H1 (cell line): ENCODE data around the gene STIM1.

ENCODE experiments used
- BRCA1 ChIP-seq: IDR thresholded peaks from 2 replicates; pipeline ENCODE4 v1.6.1; 2012; ENCODE audit warnings: low read depth, low read length, improper control_type of control experiment
- EP300 ChIP-seq, 2 experiments: IDR thresholded peaks; 1 replicate in 1 of 2; 2 replicates in 1 of 2; pipeline ENCODE4 v1.6.1; 2011 to 2012; ENCODE audit warnings: low read depth in 2 of 2, low read length in 2 of 2, mild to moderate bottlenecking in 2 of 2, borderline replicate concordance in 1 of 2, inconsistent platforms in 1 of 2, moderate library complexity in 1 of 2
- GABPA ChIP-seq: IDR thresholded peaks from 2 replicates; pipeline ENCODE4 v1.6.1; 2011; ENCODE audit warnings: mild to moderate bottlenecking, low read length, moderate library complexity, borderline replicate concordance; ENCODE audit not compliant: insufficient read depth
- JUN ChIP-seq: IDR thresholded peaks from 2 replicates; pipeline ENCODE4 v1.6.1; 2011; ENCODE audit warnings: low read depth, mild to moderate bottlenecking, improper control_type of control experiment, low read length
- KDM5A ChIP-seq: fragments of 200-600 bp; IDR thresholded peaks from 2 replicates; pipeline ENCODE4 v1.7.1; 2012; ENCODE audit warnings: mild to moderate bottlenecking, low read length, inconsistent platforms, mixed read lengths
- PHF8 ChIP-seq: fragments of 200-600 bp; sonication (generic); conservative IDR thresholded peaks from 2 replicates; pipeline ENCODE4 v1.7.1; 2012; ENCODE audit warnings: low read depth, mild to moderate bottlenecking, inconsistent platforms, low read length, moderate library complexity
- SIN3A ChIP-seq, 2 experiments: IDR thresholded peaks in 1 of 2; conservative IDR thresholded peaks in 1 of 2; 2 replicates each; pipeline ENCODE4 v1.6.1; 2011 to 2012; ENCODE audit warnings: low read length in 2 of 2, improper control_type of control experiment in 1 of 2, low read depth in 1 of 2, mild to moderate bottlenecking in 1 of 2
- TEAD4 ChIP-seq: IDR thresholded peaks from 2 replicates; pipeline ENCODE4 v1.6.1; 2012; ENCODE audit warnings: low read depth, low read length, inconsistent platforms, mixed read lengths
- TF ChIP-seq, protein P1 (sequence below): IDR thresholded peaks from 2 replicates; pipeline ENCODE4 v1.6.1; 2012; ENCODE audit warnings: inconsistent platforms
- TF ChIP-seq, protein P2 (sequence below), 3 experiments: IDR thresholded peaks; 1 replicate in 2 of 3; 2 replicates in 1 of 3; pipeline versions ENCODE4 v1.5.1 to v1.6.1; 2011; ENCODE audit warnings: low read length in 3 of 3, mild to moderate bottlenecking in 3 of 3, inconsistent platforms in 2 of 3, low read depth in 1 of 3, moderate library complexity in 1 of 3; ENCODE audit not compliant: insufficient read depth in 1 of 3; ENCODE audit errors: control extremely low read depth in 1 of 3

GRCh38 chr11:3926458-3927095 lies 71.1 kb downstream of the STIM1 start:
- TF ChIP-seq JUN (no peak), KDM5A (no peak), PHF8 (no peak), TEAD4 (no peak), BRCA1 (no peak), GABPA (no peak), EP300 (IDR thresholded peaks at IDR 0.05; ENCODE audit: borderline replicate concordance in 1 of 2, low read depth in 2 of 2, low read length in 2 of 2) (no peak), SIN3A (conservative IDR thresholded peaks at IDR 0.05 in 1 of 2, IDR thresholded peaks at IDR 0.05 in 1 of 2; ENCODE audit: low read depth in 1 of 2, low read length in 2 of 2) (no peak)
- TF ChIP-seq, protein P1, sequence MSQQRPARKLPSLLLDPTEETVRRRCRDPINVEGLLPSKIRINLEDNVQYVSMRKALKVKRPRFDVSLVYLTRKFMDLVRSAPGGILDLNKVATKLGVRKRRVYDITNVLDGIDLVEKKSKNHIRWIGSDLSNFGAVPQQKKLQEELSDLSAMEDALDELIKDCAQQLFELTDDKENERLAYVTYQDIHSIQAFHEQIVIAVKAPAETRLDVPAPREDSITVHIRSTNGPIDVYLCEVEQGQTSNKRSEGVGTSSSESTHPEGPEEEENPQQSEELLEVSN = no peak
- TF ChIP-seq, protein P2, sequence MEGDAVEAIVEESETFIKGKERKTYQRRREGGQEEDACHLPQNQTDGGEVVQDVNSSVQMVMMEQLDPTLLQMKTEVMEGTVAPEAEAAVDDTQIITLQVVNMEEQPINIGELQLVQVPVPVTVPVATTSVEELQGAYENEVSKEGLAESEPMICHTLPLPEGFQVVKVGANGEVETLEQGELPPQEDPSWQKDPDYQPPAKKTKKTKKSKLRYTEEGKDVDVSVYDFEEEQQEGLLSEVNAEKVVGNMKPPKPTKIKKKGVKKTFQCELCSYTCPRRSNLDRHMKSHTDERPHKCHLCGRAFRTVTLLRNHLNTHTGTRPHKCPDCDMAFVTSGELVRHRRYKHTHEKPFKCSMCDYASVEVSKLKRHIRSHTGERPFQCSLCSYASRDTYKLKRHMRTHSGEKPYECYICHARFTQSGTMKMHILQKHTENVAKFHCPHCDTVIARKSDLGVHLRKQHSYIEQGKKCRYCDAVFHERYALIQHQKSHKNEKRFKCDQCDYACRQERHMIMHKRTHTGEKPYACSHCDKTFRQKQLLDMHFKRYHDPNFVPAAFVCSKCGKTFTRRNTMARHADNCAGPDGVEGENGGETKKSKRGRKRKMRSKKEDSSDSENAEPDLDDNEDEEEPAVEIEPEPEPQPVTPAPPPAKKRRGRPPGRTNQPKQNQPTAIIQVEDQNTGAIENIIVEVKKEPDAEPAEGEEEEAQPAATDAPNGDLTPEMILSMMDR (IDR thresholded peaks at IDR 0.05; ENCODE audit: control extremely low read depth in 1 of 3, insufficient read depth in 1 of 3, low read depth in 1 of 3, low read length in 3 of 3) = no peak
